ENCODE measurements around the gene HPS5. TPM values are rescaled to one million over a fixed set of nuclear protein-coding genes. Genes with fewer than 3 reads are reported as not detected.
A peak's percentile ranks its signal among the peaks of the same experiment; 100 is the strongest.
"Not testable (repeated sequence)": the region's sequence is repeated elsewhere in the genome, so short reads cannot be mapped to it uniquely, and the experiment has no call there.

HPS5 gene
- total and polyA plus RNA-seq, 9 donors = 10.0 to 19.2 (median 11.6) TPM

DNA sequence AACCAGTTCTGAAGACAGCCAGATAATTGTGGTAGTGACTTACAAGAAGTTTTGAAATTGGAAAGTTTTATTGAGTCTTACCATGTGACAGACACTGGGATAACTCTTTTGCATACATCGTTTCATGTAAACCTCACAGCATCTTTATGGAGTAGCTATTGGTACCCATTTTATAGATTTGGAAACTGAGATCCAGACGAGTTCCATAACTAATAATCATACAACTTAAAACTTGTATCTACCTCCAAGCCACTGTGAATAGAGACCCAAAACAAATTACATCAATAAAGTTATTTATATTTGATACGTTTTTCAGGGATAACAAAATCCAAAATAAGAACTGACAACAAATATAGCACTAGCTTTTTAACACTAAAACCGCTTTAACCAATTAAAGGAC, 36.7 kb upstream of the HPS5 start:
- no CpG with 5 or more reads among the region's 4 CpGs for WGBS (ENCODE audit: insufficient coverage)
- H3K4me1 ChIP-seq (ENCODE audit: control insufficient read depth, insufficient read depth, low read length) = no peaks in the 10 kb centered on the region
- H3K27ac ChIP-seq (ENCODE audit: low read length) = no peak overlapping the region
- no peak overlapping the region for H3K4me3 ChIP-seq (ENCODE audit: low read length)
- H3K27me3 ChIP-seq (ENCODE audit: control insufficient read depth, insufficient read depth, low read length) = no peaks in the 10 kb centered on the region
- peaks cover 56% of the 10 kb centered on the region for H3K36me3 ChIP-seq (ENCODE audit: control insufficient read depth, insufficient read depth, low read length)
- no peak for DNase-seq
- H3K9me3 ChIP-seq (replicated peaks; ENCODE audit: control insufficient read depth, low read depth, low read length) = no peaks in the 10 kb centered on the region

DNA sequence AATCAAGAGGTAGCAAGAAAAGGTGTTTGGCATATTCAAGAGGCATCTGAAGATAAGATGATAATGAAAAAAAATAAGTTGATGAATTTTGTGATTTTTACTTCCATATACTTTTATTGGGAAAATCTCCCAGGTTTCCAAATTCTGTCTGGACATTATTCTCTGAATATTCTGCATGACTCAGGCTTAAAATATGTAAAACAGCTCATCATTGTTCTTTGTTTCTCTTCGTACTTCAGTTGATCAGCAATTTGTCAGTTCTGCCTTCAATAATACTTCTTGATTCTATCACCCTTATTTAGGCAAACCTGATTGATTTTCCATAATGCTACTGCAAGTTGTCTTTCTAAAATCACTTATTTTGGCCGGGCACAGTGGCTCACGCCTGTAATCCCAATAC, 30.6 kb upstream of the HPS5 start:
- no peak overlapping the region for H3K4me3 ChIP-seq (ENCODE audit: low read length)
- no peaks in the 10 kb centered on the region for H3K9me3 ChIP-seq (replicated peaks; ENCODE audit: control insufficient read depth, low read depth, low read length)
- DNase-seq = no peak
- WGBS (ENCODE audit: insufficient coverage) = 96% methylated on average over 3 of the region's 3 CpGs
- H3K36me3 ChIP-seq (ENCODE audit: control insufficient read depth, insufficient read depth, low read length) = peaks cover 31% of the 10 kb centered on the region
- no peaks in the 10 kb centered on the region for H3K4me1 ChIP-seq (ENCODE audit: control insufficient read depth, insufficient read depth, low read length)
- no peak overlapping the region for H3K27ac ChIP-seq (ENCODE audit: low read length)
- no peaks in the 10 kb centered on the region for H3K27me3 ChIP-seq (ENCODE audit: control insufficient read depth, insufficient read depth, low read length)

DNA sequence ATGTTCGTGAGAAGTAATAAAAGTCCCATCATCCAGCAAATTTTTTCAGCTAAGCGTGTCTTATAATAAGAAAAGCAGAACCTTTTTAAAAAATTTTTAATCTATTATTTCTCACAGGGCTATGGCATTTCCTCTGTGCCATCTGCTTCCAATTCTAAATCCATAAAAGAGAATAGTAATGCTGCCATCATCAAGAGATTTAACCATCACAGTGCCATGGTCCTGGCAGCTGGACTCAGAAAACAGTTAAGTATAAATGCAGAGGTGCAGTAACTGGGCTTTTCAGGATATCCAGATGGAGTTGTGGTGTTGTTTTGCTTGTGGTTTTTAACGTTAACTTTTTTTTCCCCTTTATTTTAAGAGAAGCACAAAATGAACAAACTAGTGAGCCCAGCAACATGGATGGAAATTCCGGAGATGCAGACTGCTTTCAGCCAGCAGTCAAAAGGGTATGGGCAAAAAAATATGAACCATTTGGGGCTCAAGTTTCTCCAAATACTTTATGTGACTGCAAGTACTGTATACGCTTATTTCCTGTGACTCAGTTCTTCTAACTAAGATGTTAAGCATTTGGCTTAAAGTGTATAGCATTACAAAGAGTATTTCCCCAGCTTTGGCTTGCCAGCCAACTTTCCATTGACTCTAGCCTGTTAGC, 25.7 kb upstream of the HPS5 start:
- DNase-seq = peak; percentile 39
- Histone ChIP-seq H3K27ac (ENCODE audit: low read length) (no peak overlapping the region), H3K4me1 (ENCODE audit: control insufficient read depth, insufficient read depth, low read length) (no peaks in the 10 kb centered on the region), H3K9me3 (replicated peaks; ENCODE audit: control insufficient read depth, low read depth, low read length) (no peaks in the 10 kb centered on the region), H3K4me3 (ENCODE audit: low read length) (no peak overlapping the region), H3K36me3 (ENCODE audit: control insufficient read depth, insufficient read depth, low read length) (peaks cover 24% of the 10 kb centered on the region), H3K27me3 (ENCODE audit: control insufficient read depth, insufficient read depth, low read length) (no peaks in the 10 kb centered on the region)
- 33% methylated on average over 1 of the region's 5 CpGs for WGBS (ENCODE audit: insufficient coverage)

DNA sequence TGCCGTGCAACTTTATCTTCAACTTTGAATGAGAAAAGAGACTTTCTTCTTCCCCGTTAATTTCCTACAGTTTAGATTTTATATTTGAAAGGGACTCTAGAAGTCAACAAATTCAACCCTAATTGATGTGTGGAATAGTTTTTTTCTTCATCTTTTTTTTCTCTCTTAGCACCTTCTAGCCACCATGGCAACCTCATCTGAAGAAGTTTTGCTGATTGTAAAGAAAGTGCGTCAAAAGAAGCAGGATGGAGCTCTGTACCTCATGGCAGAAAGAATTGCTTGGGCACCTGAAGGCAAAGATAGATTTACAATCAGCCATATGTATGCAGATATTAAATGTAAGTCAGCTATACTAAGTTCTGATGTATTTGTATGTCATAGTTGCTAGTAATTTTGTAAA, 11.0 kb upstream of the HPS5 start:
- H3K9me3 ChIP-seq (replicated peaks; ENCODE audit: control insufficient read depth, low read depth, low read length) = no peaks in the 10 kb centered on the region
- no peaks in the 10 kb centered on the region for H3K27me3 ChIP-seq (ENCODE audit: control insufficient read depth, insufficient read depth, low read length)
- no CpG with 5 or more reads among the region's 3 CpGs for WGBS (ENCODE audit: insufficient coverage)
- no peak overlapping the region for H3K4me3 ChIP-seq (ENCODE audit: low read length)
- H3K4me1 ChIP-seq (ENCODE audit: control insufficient read depth, insufficient read depth, low read length) = no peaks in the 10 kb centered on the region
- DNase-seq = no peak
- peaks cover 40% of the 10 kb centered on the region for H3K36me3 ChIP-seq (ENCODE audit: control insufficient read depth, insufficient read depth, low read length)
- no peak overlapping the region for H3K27ac ChIP-seq (ENCODE audit: low read length)

DNA sequence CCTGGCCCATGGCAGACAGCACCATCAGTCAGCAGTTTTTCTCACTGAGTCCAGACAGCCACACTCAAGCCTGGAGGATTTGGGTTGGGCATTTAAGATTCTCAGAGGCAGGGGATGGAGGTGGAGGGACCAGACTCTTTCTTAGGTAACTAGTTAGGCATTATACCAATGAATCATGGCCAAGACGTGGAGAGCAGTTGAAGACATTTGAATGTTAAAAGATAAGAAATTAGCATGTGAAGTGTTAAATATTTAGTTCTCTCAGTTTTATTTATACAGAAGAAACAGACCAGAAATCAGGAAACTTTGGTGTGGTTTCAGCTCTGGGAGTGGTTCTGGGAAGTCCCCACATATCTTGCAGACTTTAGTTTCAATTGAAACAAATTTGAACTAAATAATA, 10.4 kb upstream of the HPS5 start:
- no peak for DNase-seq
- no peaks in the 10 kb centered on the region for H3K4me1 ChIP-seq (ENCODE audit: control insufficient read depth, insufficient read depth, low read length)
- WGBS (ENCODE audit: insufficient coverage) = no CpG with 5 or more reads among the region's 1 CpG
- no peaks in the 10 kb centered on the region for H3K9me3 ChIP-seq (replicated peaks; ENCODE audit: control insufficient read depth, low read depth, low read length)
- peaks cover 41% of the 10 kb centered on the region for H3K36me3 ChIP-seq (ENCODE audit: control insufficient read depth, insufficient read depth, low read length)
- H3K27me3 ChIP-seq (ENCODE audit: control insufficient read depth, insufficient read depth, low read length) = no peaks in the 10 kb centered on the region
- no peak overlapping the region for H3K27ac ChIP-seq (ENCODE audit: low read length)
- H3K4me3 ChIP-seq (ENCODE audit: low read length) = no peak overlapping the region

DNA sequence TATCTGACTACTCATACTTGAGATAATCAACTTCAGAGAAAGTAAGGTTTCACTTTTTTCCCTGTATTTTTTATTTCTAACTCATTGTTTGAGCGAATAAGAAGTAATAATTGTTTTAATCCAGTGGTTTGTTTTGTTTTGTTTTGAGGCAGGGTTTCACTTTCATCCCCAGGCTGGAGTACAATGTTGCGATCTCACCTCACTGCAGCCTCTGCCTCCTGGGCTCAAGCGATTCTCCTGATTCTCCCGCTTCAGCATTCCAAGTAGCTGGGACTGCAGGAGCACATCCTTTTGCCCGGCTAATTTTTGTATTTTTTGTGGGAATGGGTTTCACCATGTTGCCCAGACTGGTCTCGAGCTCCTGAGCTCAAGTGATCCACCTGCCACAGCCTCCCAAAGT, 9.0 kb upstream of the HPS5 start:
- Histone ChIP-seq H3K4me3 (ENCODE audit: low read length) (no peak overlapping the region), H3K9me3 (replicated peaks; ENCODE audit: control insufficient read depth, low read depth, low read length) (no peaks in the 10 kb centered on the region), H3K27me3 (ENCODE audit: control insufficient read depth, insufficient read depth, low read length) (no peaks in the 10 kb centered on the region), H3K27ac (ENCODE audit: low read length) (no peak overlapping the region), H3K36me3 (ENCODE audit: control insufficient read depth, insufficient read depth, low read length) (peaks cover 33% of the 10 kb centered on the region), H3K4me1 (ENCODE audit: control insufficient read depth, insufficient read depth, low read length) (no peaks in the 10 kb centered on the region)
- DNase-seq = no peak
- 100% methylated on average over 3 of the region's 6 CpGs for WGBS (ENCODE audit: insufficient coverage)

DNA sequence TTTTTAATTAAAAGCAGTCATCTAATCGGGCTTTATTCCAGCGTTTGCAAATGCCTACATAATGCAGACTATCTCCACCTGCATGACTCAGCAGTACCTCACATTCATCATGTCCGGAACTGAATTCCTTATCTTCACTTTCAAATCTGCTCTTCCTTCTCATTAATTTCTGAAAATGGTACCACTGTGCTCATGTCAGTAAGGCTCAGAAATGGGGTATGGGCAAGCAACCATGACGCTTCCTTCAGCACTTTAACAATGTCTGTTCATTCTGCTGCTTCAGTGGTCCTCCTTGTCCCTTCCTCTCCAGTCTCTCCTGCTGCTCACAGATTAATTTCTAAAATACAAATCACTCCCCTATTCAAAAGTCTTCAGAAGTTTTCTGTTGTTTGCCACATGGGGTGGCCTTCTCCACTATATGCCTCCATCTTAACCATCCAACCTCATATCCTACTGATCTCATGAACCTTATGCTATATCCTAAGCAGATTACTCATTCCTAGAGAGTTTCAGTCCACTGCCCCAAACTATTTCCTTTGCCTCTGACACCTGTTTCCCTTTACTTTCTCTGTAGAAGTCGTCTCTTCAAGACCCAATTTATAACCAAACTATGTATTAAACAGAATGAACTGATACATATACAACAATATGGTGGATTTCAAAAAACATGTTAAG, 7.4 kb upstream of the HPS5 start:
- Histone ChIP-seq H3K4me3 (ENCODE audit: low read length) (no peak overlapping the region), H3K27ac (ENCODE audit: low read length) (no peak overlapping the region), H3K27me3 (ENCODE audit: control insufficient read depth, insufficient read depth, low read length) (no peaks in the 10 kb centered on the region), H3K4me1 (ENCODE audit: control insufficient read depth, insufficient read depth, low read length) (peaks cover under 1% of the 10 kb centered on the region), H3K36me3 (ENCODE audit: control insufficient read depth, insufficient read depth, low read length) (peaks cover 28% of the 10 kb centered on the region), H3K9me3 (replicated peaks; ENCODE audit: control insufficient read depth, low read depth, low read length) (no peaks in the 10 kb centered on the region)
- WGBS (ENCODE audit: insufficient coverage) = 79% methylated on average over 3 of the region's 5 CpGs
- DNase-seq = no peak

DNA sequence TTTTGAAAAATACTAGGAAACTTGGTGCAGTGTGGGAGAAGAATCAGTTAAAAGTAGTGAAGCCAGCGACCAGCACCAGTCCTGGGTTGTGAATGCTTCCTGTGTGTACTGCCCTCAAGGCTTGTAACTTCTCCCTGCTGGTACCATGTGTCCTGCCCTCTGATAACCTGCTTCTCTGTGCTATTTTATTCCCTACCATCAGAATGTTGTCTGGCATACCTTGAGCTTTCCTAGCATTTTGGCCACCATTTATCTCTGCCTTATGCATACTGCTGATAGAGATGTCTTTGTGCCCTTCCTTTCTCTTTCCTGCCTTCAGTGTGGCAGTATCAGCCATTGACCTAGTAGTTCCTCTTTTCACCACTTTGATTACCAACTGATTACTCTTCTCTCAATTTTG, 2.4 kb upstream of the HPS5 start:
- Histone ChIP-seq H3K36me3 (ENCODE audit: control insufficient read depth, insufficient read depth, low read length) (peaks cover 8% of the 10 kb centered on the region), H3K27me3 (ENCODE audit: control insufficient read depth, insufficient read depth, low read length) (no peaks in the 10 kb centered on the region), H3K27ac (ENCODE audit: low read length) (no peak overlapping the region), H3K9me3 (replicated peaks; ENCODE audit: control insufficient read depth, low read depth, low read length) (no peaks in the 10 kb centered on the region), H3K4me1 (ENCODE audit: control insufficient read depth, insufficient read depth, low read length) (peaks cover 16% of the 10 kb centered on the region), H3K4me3 (ENCODE audit: low read length) (no peak overlapping the region)
- no CpG with 5 or more reads among the region's 1 CpG for WGBS (ENCODE audit: insufficient coverage)
- no peak for DNase-seq

DNA sequence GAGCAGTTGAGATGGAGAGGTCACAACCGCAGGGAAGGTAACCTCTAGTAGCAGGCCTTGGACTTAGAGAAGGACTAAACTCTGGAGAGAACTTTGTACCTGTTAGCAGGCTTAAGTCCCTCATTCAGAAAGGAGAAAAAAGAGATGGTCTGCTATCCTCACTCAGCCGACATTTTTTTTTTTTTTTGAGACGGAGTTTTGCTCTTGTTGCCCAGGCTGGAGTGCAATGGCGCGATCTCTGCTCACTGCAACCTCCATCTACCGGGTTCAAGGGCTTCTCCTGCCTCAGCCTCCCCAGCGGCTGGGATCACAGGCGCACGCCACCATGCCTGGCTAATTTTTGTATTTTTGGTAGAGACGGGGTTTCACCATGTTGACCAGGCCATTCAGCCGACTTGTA, 1.9 kb upstream of the HPS5 start:
- H3K36me3 ChIP-seq (ENCODE audit: control insufficient read depth, insufficient read depth, low read length); H3K4me3 ChIP-seq (ENCODE audit: low read length); H3K27ac ChIP-seq (ENCODE audit: low read length); H3K27me3 ChIP-seq (ENCODE audit: control insufficient read depth, insufficient read depth, low read length); H3K9me3 ChIP-seq (replicated peaks; ENCODE audit: control insufficient read depth, low read depth, low read length); DNase-seq: not testable (repeated sequence)
- H3K4me1 ChIP-seq (ENCODE audit: control insufficient read depth, insufficient read depth, low read length) = peaks cover 16% of the 10 kb centered on the region
- 100% methylated on average over 2 of the region's 11 CpGs for WGBS (ENCODE audit: insufficient coverage)

DNA sequence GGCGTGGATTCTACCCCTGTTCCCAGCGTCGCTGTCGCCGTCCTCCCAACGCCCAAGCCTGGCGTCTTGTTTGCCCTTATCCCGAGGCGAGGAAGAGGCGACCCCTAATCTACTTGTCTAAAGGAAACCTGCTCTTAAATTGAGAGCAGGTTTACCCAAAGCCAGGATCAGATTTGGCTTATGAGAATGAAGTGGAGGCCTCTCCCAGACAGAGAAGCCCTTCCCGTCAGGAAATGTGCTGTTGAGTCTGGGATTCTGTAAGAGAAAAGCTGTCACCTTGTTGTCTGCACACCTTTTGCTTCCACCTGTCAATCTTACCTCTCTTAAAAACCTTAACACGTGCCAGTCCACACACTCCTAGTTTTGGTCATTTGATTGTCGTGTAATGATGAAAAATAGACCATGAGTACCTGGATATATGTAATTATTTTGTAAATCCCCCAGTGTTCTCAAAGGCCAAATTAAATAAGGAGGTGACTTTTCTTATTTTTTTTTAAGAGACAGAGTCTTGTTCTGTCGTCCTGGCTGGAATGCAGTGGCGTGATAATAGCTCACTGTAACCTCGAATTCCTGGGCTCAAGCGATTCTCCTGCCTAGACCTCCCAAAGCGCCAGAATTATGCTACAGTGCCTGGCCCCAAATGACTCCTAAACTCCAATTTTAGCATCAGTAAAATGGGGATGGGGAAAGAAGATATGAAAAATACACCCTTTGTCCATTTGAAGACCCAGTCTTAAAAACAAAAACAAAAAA, 1.1 kb upstream of the HPS5 start:
- Histone ChIP-seq H3K9me3 (replicated peaks; ENCODE audit: control insufficient read depth, low read depth, low read length) (no peaks in the 10 kb centered on the region), H3K36me3 (ENCODE audit: control insufficient read depth, insufficient read depth, low read length) (peaks cover 8% of the 10 kb centered on the region), H3K27ac (ENCODE audit: low read length) (peak overlapping the region; percentile 98), H3K27me3 (ENCODE audit: control insufficient read depth, insufficient read depth, low read length) (no peaks in the 10 kb centered on the region), H3K4me1 (ENCODE audit: control insufficient read depth, insufficient read depth, low read length) (peaks cover 16% of the 10 kb centered on the region), H3K4me3 (ENCODE audit: low read length) (peak overlapping the region; percentile 87)
- WGBS (ENCODE audit: insufficient coverage) = 5% methylated on average over 4 of the region's 18 CpGs
- DNase-seq = peak; percentile 26

All from muscle of leg (tissue), 11 donors.